Trophoblast cell (in vitro differentiated cells and primary cell): ENCODE measurements around the gene CLASP1.
"Not testable (repeated sequence)": the region's sequence is repeated elsewhere in the genome, so short reads cannot be mapped to it uniquely, and the experiment has no call there.

Experiments used
- DNase-seq, 2 donors: peaks; one replicate each; pipeline ENCODE4 v3.0.0-alpha.2; 2016
- H2AFZ ChIP-seq: 2 replicates; pipeline ENCODE4 v1.6.1; 2013; ENCODE audit warnings: low read length, moderate library complexity, mild to moderate bottlenecking; ENCODE audit not compliant: insufficient read depth, poor library complexity
- H2AK5ac ChIP-seq: 2 replicates; pipeline ENCODE4 v1.6.1; 2013; ENCODE audit warnings: mild to moderate bottlenecking, low read length
- H2BK120ac ChIP-seq: 2 replicates; pipeline ENCODE4 v1.6.1; 2013; ENCODE audit warnings: low read length, mild to moderate bottlenecking, moderate library complexity; ENCODE audit not compliant: insufficient read depth, poor library complexity
- H2BK12ac ChIP-seq: 2 replicates; pipeline ENCODE4 v1.6.1; 2013; ENCODE audit warnings: mild to moderate bottlenecking, low read length, moderate library complexity
- H2BK5ac ChIP-seq: 2 replicates; pipeline ENCODE4 v1.6.1; 2013; ENCODE audit warnings: low read length, low read depth, moderate library complexity, mild to moderate bottlenecking; ENCODE audit not compliant: poor library complexity
- H3K14ac ChIP-seq: 2 replicates; pipeline ENCODE4 v1.6.1; 2013; ENCODE audit warnings: mild to moderate bottlenecking, low read length
- H3K18ac ChIP-seq: 2 replicates; pipeline ENCODE4 v1.6.1; 2013; ENCODE audit warnings: mild to moderate bottlenecking, low read length
- H3K23ac ChIP-seq: 2 replicates; pipeline ENCODE4 v1.6.1; 2013; ENCODE audit warnings: low read length
- H3K27ac ChIP-seq: 2 replicates; pipeline ENCODE4 v1.5.1; 2013; ENCODE audit warnings: low read depth, mild to moderate bottlenecking, inconsistent platforms, low read length, moderate library complexity
- H3K27me3 ChIP-seq: 2 replicates; pipeline ENCODE4 v1.6.1; 2013; ENCODE audit warnings: inconsistent platforms, mild to moderate bottlenecking, low read length, moderate library complexity; ENCODE audit not compliant: insufficient read depth
- H3K36me3 ChIP-seq, 2 experiments: 1 replicate in 1 of 2; 2 replicates in 1 of 2; pipeline ENCODE4 v1.6.1; 2013; ENCODE audit warnings: low read length in 2 of 2, mild to moderate bottlenecking in 2 of 2, moderate library complexity in 1 of 2; ENCODE audit not compliant: insufficient read depth in 2 of 2, control insufficient read depth in 1 of 2
- H3K4ac ChIP-seq: 2 replicates; pipeline ENCODE4 v1.6.1; 2013; ENCODE audit warnings: low read depth, mild to moderate bottlenecking, low read length, moderate library complexity
- H3K4me1 ChIP-seq, 2 experiments: 1 replicate in 1 of 2; 2 replicates in 1 of 2; pipeline ENCODE4 v1.6.1; 2013; ENCODE audit warnings: low read length in 2 of 2, mild to moderate bottlenecking in 2 of 2, moderate library complexity in 1 of 2; ENCODE audit not compliant: insufficient read depth in 2 of 2, control insufficient read depth in 1 of 2
- H3K4me2 ChIP-seq: 2 replicates; pipeline ENCODE4 v1.6.1; 2013; ENCODE audit warnings: inconsistent platforms, mild to moderate bottlenecking, low read length, moderate library complexity
- H3K4me3 ChIP-seq: 2 replicates; pipeline ENCODE4 v1.5.1; 2013; ENCODE audit warnings: mild to moderate bottlenecking, low read depth, low read length, inconsistent platforms
- H3K79me1 ChIP-seq: one replicate; pipeline ENCODE4 v1.6.1; 2013; ENCODE audit warnings: low read length
- H3K79me2 ChIP-seq: 2 replicates; pipeline ENCODE4 v1.6.1; 2013; ENCODE audit warnings: low read length, mild to moderate bottlenecking; ENCODE audit not compliant: control insufficient read depth, insufficient read depth, poor library complexity
- H3K9ac ChIP-seq: 2 replicates; pipeline ENCODE4 v1.6.1; 2013; ENCODE audit warnings: mild to moderate bottlenecking, low read length
- H3K9me3 ChIP-seq: 2 replicates; pipeline ENCODE4 v1.6.1; 2013; ENCODE audit warnings: low read depth, mild to moderate bottlenecking, control low read depth, inconsistent platforms, low read length; ENCODE audit not compliant: insufficient read depth
- H4K12ac ChIP-seq: 2 replicates; pipeline ENCODE4 v1.6.1; 2013; ENCODE audit warnings: low read depth, mild to moderate bottlenecking, low read length, moderate library complexity
- H4K8ac ChIP-seq: 2 replicates; pipeline ENCODE4 v1.6.1; 2013; ENCODE audit warnings: low read depth, mild to moderate bottlenecking, low read length, moderate library complexity
- H4K91ac ChIP-seq: one replicate; pipeline ENCODE4 v1.6.1; 2013; ENCODE audit warnings: low read depth, mild to moderate bottlenecking, low read length, moderate library complexity
- WGBS: extraction: QIAGEN DNeasy Blood & Tissue Kit; methylation state at CpG from one replicate; pipeline ENCODE4 v1.1.7; 2013; ENCODE audit warnings: missing lambda C conversion rate; ENCODE audit not compliant: insufficient read length, insufficient coverage; ENCODE audit errors: extremely low coverage; 5-methylcytosine and 5-hydroxymethylcytosine counted together

The CLASP1 gene

DNA sequence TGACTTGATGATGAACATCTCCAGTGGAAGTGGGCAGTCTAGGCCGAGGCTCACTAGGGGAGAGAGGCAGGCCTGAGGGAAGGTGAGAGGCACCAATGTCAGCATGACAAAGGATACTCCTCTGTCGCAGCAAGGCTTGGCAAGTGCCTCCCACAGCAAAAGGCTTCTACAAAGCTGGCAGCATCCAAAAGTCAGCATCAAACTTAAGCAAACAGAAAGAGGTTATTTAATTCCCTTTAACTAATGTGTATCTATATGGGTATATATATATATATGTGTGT lies 45.8 kb upstream of the CLASP1 start:
- Histone ChIP-seq H2AFZ (no peak overlapping the region), H3K4me1 (peaks cover 8 to 13% of the 10 kb centered on the region in 2 experiments), H2AK5ac (no peak overlapping the region), H4K12ac (no peak overlapping the region), H3K4ac (no peak overlapping the region), H2BK120ac (no peak overlapping the region), H3K36me3 (no peaks in the 10 kb centered on the region), H3K18ac (no peak overlapping the region), H3K4me3 (no peak overlapping the region), H3K79me2 (no peaks in the 10 kb centered on the region), H3K4me2 (no peak overlapping the region), H3K23ac (no peak overlapping the region), H4K91ac (no peak overlapping the region), H3K9ac (no peak overlapping the region), H2BK12ac (no peak overlapping the region), H3K79me1 (no peaks in the 10 kb centered on the region), H4K8ac (no peak overlapping the region), H3K14ac (no peak overlapping the region), H3K27ac (no peak overlapping the region), H3K27me3 (no peaks in the 10 kb centered on the region), H3K9me3 (no peaks in the 10 kb centered on the region), H2BK5ac (no peak overlapping the region)
- DNase-seq, result no peak
- WGBS, result no CpG with 5 or more reads among the region's 2 CpGs

DNA sequence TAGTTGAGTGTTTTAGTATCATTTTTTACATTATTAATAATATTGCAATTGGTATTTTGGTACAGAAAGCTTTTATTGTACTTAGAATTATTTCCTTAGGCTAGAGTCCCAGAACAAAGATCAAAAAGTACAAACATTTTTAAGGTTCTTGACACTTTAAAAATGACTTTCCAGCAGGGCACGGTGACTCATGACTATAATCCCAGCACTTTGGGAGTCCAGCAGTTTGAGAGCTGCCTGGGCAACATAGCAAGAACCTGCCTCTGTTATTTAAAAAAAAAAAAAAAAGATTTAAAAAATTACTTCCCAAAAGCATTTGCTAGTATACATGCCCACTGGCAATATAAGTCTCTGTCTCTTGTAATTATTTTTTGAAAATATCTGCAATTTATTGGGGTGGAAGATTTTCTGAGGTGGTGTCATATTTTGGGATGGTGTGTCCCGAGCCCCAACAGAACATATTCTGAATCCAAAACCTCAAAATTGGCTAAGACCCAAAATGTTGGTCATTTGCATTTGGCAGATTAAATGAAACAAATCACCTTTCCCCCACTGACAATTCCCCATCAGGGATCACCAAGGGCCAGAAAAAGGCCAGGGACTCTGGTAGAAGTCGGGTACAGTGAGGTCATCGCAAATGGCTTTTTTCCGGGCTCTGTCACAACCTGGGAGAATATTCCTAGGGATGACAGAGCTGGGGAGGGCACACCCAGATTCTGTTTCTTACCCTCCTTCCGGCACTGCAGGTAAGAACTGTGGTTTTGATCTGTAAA lies 45.3 kb upstream of the CLASP1 start:
- Histone ChIP-seq H4K12ac (no peak overlapping the region), H2AK5ac (no peak overlapping the region), H3K36me3 (no peaks in the 10 kb centered on the region), H4K8ac (no peak overlapping the region), H3K79me1 (no peaks in the 10 kb centered on the region), H3K4me3 (no peak overlapping the region), H3K27ac (no peak overlapping the region), H2BK12ac (no peak overlapping the region), H3K4me1 (peaks cover 3 to 8% of the 10 kb centered on the region in 2 experiments), H3K4ac (no peak overlapping the region), H2BK120ac (no peak overlapping the region), H3K9ac (no peak overlapping the region), H3K79me2 (no peaks in the 10 kb centered on the region), H3K4me2 (no peak overlapping the region), H3K27me3 (no peaks in the 10 kb centered on the region), H4K91ac (no peak overlapping the region), H2BK5ac (no peak overlapping the region), H2AFZ (no peak overlapping the region), H3K9me3 (no peaks in the 10 kb centered on the region), H3K23ac (no peak overlapping the region), H3K18ac (no peak overlapping the region), H3K14ac (no peak overlapping the region)
- no peak for DNase-seq
- no CpG with 5 or more reads among the region's 6 CpGs for WGBS

DNA sequence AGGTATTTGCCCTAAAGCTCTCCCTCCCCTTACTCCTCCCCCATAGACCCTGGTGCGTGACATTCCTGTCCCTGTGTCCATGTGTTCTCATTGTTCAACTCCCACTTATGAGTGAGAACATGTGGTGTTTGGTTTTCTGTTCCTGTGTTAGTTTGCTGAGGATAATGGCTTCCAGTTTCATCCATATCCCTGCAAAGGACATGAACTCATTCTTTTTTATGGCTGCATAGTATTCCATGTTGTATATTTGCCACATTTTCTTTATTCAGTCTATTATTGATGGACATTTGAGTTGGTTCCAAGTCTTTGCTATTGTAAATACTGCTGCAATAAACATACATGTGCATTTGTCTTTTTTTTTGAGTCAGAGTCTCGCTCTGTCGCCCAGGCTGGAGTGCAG lies 41.3 kb upstream of the CLASP1 start:
- H3K36me3 ChIP-seq, H3K4ac ChIP-seq, H3K4me2 ChIP-seq, H3K79me1 ChIP-seq, H2BK5ac ChIP-seq, H2AFZ ChIP-seq, H2BK120ac ChIP-seq, H4K8ac ChIP-seq, H4K12ac ChIP-seq, H3K27ac ChIP-seq, H2BK12ac ChIP-seq, H3K9me3 ChIP-seq, H3K14ac ChIP-seq, H3K4me1 ChIP-seq, H2AK5ac ChIP-seq, H4K91ac ChIP-seq, H3K27me3 ChIP-seq, H3K23ac ChIP-seq, H3K79me2 ChIP-seq, DNase-seq, H3K18ac ChIP-seq, H3K9ac ChIP-seq, H3K4me3 ChIP-seq: not testable (repeated sequence)
- no CpG with 5 or more reads among the region's 3 CpGs for WGBS

DNA sequence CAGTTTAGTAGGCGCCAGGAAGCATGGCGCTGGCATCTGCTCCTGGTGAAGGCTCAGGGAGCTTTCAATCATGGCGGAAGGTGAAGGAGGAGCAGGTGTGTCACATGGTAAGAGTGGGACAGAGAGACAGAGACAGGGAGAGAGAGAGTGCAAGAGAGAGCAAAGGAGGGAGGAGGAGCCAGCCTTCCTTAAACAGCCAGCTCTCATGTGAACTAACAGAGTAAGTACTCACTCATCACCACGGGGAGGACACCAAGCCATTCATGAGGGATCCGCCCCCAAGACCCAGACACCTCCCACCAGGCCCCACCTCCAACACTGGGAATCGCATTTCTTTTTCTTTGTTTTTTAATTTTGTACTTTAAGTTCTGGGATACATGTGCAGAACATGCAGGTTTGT lies 40.8 kb upstream of the CLASP1 start:
- Histone ChIP-seq H4K91ac (no peak overlapping the region), H2AFZ (no peak overlapping the region), H4K8ac (no peak overlapping the region), H3K14ac (no peak overlapping the region), H3K9ac (no peak overlapping the region), H2AK5ac (no peak overlapping the region), H3K4ac (no peak overlapping the region), H4K12ac (no peak overlapping the region), H3K36me3 (no peaks in the 10 kb centered on the region), H3K79me1 (no peaks in the 10 kb centered on the region), H3K18ac (no peak overlapping the region), H3K23ac (no peak overlapping the region), H3K27me3 (no peaks in the 10 kb centered on the region), H3K4me2 (no peak overlapping the region), H2BK120ac (no peak overlapping the region), H3K27ac (no peak overlapping the region), H2BK12ac (no peak overlapping the region), H2BK5ac (no peak overlapping the region), H3K4me3 (no peak overlapping the region), H3K79me2 (no peaks in the 10 kb centered on the region), H3K4me1 (no peaks in the 10 kb centered on the region), H3K9me3 (no peaks in the 10 kb centered on the region)
- no peak for DNase-seq
- no CpG with 5 or more reads among the region's 6 CpGs for WGBS
